ENCODE data around the gene CDCA7. TPM values are rescaled to one million over a fixed set of nuclear protein-coding genes. Genes with fewer than 3 reads are reported as not detected.
"Not testable (repeated sequence)": the region's sequence is repeated elsewhere in the genome, so short reads cannot be mapped to it uniquely, and the experiment has no call there.

CDCA7 gene
- total RNA-seq: under 1 TPM in 2 of 4 donors, not detected in 2; 0.11 to 0.54 TPM

- Histone ChIP-seq H3K4me1 (peaks cover 14 to 18% of the 10 kb centered on the region in 2 donors), H3K36me3 (no peaks in the 10 kb centered on the region), H3K27me3 (peaks cover 11% of the 10 kb centered on the region), H3K4me3 (replicated peaks in 1 of 3) (peak within 1 kb of the TSS; percentile 32 to 40 (median 34)), H3K27ac (no peak within 1 kb of the TSS), H3K9me3 (no peaks in the 10 kb centered on the region)
- intact Hi-C loops (cut with DNase I): no loop called here
- WGBS, 2 donors: 2 to 4% methylated on average over 7 to 12 of the region's 50 CpGs
- TF ChIP-seq CTCF (IDR thresholded peaks at IDR 0.05): peak in 1 of 6 experiments; percentile 21
- TF ChIP-seq POLR2A (IDR thresholded peaks at IDR 0.05): no peak
- DNase-seq: peak; percentile 47 to 48
These were observed at the start of gene CDCA7 for GRCh38 chr2:173354582-173355131. Gene CDCA7 (plus strand): TSS chr2:173354872. CDS start chr2:173354964, 92 bp downstream.

GRCh38 chr2:173305303-173305702 lies 49.4 kb upstream of the CDCA7 start:
- DNase-seq: no peak
- H3K36me3 ChIP-seq: no peaks in the 10 kb centered on the region
- TF ChIP-seq CTCF (IDR thresholded peaks at IDR 0.05) (no peak), POLR2A (IDR thresholded peaks at IDR 0.05) (no peak)
- WGBS, 2 donors: 87 to 97% methylated on average over 2 of the region's 2 CpGs
- H3K27me3 ChIP-seq: no peaks in the 10 kb centered on the region
- no peaks in the 10 kb centered on the region for H3K9me3 ChIP-seq
- no peak overlapping the region for H3K27ac ChIP-seq
- no peak overlapping the region for H3K4me3 ChIP-seq (replicated peaks in 1 of 3)
- intact Hi-C loops (cut with DNase I): no loop called here
- no peaks in the 10 kb centered on the region for H3K4me1 ChIP-seq

GRCh38 chr2:173307293-173307692 lies 47.4 kb upstream of the CDCA7 start:
- H3K27ac ChIP-seq: no peak overlapping the region
- TF ChIP-seq CTCF (IDR thresholded peaks at IDR 0.05) (no peak), POLR2A (IDR thresholded peaks at IDR 0.05) (no peak)
- intact Hi-C loops (cut with DNase I): no loop called here
- no peak for DNase-seq
- no peaks in the 10 kb centered on the region for H3K4me1 ChIP-seq
- no peaks in the 10 kb centered on the region for H3K36me3 ChIP-seq
- H3K27me3 ChIP-seq: no peaks in the 10 kb centered on the region
- no peaks in the 10 kb centered on the region for H3K9me3 ChIP-seq
- H3K4me3 ChIP-seq (replicated peaks in 1 of 3): no peak overlapping the region
- WGBS, 2 donors: 41 to 44% methylated on average over 4 of the region's 4 CpGs

GRCh38 chr2:173309370-173309769 lies 45.3 kb upstream of the CDCA7 start:
- intact Hi-C loops (cut with DNase I); H3K4me3 ChIP-seq (replicated peaks in 1 of 3); H3K36me3 ChIP-seq; H3K4me1 ChIP-seq; H3K27ac ChIP-seq; H3K9me3 ChIP-seq; DNase-seq; H3K27me3 ChIP-seq: not testable (repeated sequence)
- 64 to 74% methylated on average over 5 of the region's 5 CpGs for WGBS, 2 donors

- no peak overlapping the region for H3K4me3 ChIP-seq (replicated peaks in 1 of 3)
- 93% methylated on average over 9 of the region's 9 CpGs for WGBS, 2 donors
- intact Hi-C loops (cut with DNase I): no loop called here
- H3K36me3 ChIP-seq: no peaks in the 10 kb centered on the region
- H3K27me3 ChIP-seq: no peaks in the 10 kb centered on the region
- no peaks in the 10 kb centered on the region for H3K4me1 ChIP-seq
- no peak for DNase-seq
- TF ChIP-seq CTCF (IDR thresholded peaks at IDR 0.05) (no peak), POLR2A (IDR thresholded peaks at IDR 0.05) (no peak)
- H3K27ac ChIP-seq: no peak overlapping the region
- H3K9me3 ChIP-seq: no peaks in the 10 kb centered on the region
These were observed 42.6 kb upstream of the CDCA7 start for GRCh38 chr2:173311844-173312606.
